Measurements from ENCODE around the gene AICDA.

DNA sequence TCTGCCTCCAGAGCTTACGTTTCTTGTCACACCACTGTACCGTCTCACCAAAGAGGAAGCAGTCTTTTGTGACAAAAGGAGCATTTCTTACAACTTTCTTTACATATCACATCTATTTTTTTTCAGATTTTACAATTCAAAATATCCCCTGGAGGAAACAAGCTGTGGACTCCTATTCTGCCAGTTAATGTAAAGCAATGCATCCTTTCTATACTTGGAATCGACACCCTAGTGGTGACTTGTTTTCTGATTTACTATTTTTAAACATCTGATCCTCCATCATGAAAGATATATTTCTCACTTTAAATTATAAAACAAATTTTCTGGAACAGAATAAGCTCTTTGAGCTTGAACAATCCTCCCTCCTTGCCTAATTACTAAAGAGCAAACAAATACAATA is 34.8 kb downstream of the AICDA start:
- TF ChIP-seq, protein P1, sequence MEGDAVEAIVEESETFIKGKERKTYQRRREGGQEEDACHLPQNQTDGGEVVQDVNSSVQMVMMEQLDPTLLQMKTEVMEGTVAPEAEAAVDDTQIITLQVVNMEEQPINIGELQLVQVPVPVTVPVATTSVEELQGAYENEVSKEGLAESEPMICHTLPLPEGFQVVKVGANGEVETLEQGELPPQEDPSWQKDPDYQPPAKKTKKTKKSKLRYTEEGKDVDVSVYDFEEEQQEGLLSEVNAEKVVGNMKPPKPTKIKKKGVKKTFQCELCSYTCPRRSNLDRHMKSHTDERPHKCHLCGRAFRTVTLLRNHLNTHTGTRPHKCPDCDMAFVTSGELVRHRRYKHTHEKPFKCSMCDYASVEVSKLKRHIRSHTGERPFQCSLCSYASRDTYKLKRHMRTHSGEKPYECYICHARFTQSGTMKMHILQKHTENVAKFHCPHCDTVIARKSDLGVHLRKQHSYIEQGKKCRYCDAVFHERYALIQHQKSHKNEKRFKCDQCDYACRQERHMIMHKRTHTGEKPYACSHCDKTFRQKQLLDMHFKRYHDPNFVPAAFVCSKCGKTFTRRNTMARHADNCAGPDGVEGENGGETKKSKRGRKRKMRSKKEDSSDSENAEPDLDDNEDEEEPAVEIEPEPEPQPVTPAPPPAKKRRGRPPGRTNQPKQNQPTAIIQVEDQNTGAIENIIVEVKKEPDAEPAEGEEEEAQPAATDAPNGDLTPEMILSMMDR (IDR thresholded peaks at IDR 0.05) = no peak
- TF ChIP-seq POLR2A (IDR thresholded peaks at IDR 0.05) = no peak
